A673 (cell line): Measurements from ENCODE around the gene PARD3. TPM values are rescaled to one million over a fixed set of nuclear protein-coding genes. Genes with fewer than 3 reads are reported as not detected.

ENCODE experiments used
- BruUV-seq: library from RNA; stranded (reverse); fragments of 400-500 nt; replicated peaks from 2 replicates; lab custom pipeline; 2021; lab: Mats Ljungman, UMichigan
- CTCF ChIA-PET: fragments of 300-600 bp; sonication (Branson Sonifier 250); formaldehyde crosslinking; loops from one replicate; lab custom pipeline; 2022; ENCODE audit warnings: antibody characterized with exemption; lab: Charles Lee
- POLR2A ChIA-PET: fragments of 300-600 bp; sonication (Branson Sonifier 250); formaldehyde crosslinking; loops from one replicate; lab custom pipeline; 2022; ENCODE audit warnings: antibody characterized with exemption; ENCODE audit not compliant: low non-redundant PET; lab: Charles Lee
- DNase-seq: peaks from one replicate; pipeline ENCODE4 v3.0.0-alpha.2; 2015; ENCODE audit warnings: low spot score
- H3K27ac ChIP-seq: fragments of 200-600 bp; sonication (generic); 2 replicates; pipeline ENCODE4 v1.5.1; 2016; ENCODE audit warnings: mixed run types, low read depth, mild to moderate bottlenecking, mixed read lengths, antibody characterized with exemption, low read length; ENCODE audit not compliant: poor library complexity, severe bottlenecking
- H3K27me3 ChIP-seq: fragments of 200-600 bp; sonication (generic); replicated peaks from 2 replicates; pipeline ENCODE4 v1.6.1; 2017; ENCODE audit warnings: mixed run types, low read depth, mild to moderate bottlenecking, mixed read lengths, antibody characterized with exemption, low read length; ENCODE audit not compliant: insufficient read depth, poor library complexity
- H3K36me3 ChIP-seq: fragments of 200-600 bp; sonication (generic); 2 replicates; pipeline ENCODE4 v1.6.1; 2016; ENCODE audit warnings: mixed run types, mild to moderate bottlenecking, mixed read lengths, antibody characterized with exemption, low read length; ENCODE audit not compliant: insufficient read depth, poor library complexity, severe bottlenecking
- H3K4me1 ChIP-seq: fragments of 200-600 bp; sonication (generic); 2 replicates; pipeline ENCODE4 v1.6.1; 2017; ENCODE audit warnings: mixed run types, mild to moderate bottlenecking, mixed read lengths, antibody characterized with exemption, low read length; ENCODE audit not compliant: insufficient read depth, poor library complexity, severe bottlenecking
- H3K4me3 ChIP-seq: fragments of 200-600 bp; sonication (generic); 2 replicates; pipeline ENCODE4 v1.5.1; 2016; ENCODE audit warnings: low read depth, mixed run types, mild to moderate bottlenecking, mixed read lengths, low read length; ENCODE audit not compliant: poor library complexity, severe bottlenecking
- H3K9me3 ChIP-seq: fragments of 200-600 bp; sonication (generic); 2 replicates; pipeline ENCODE4 v1.6.1; 2016; ENCODE audit warnings: mixed run types, low read depth, mild to moderate bottlenecking, mixed read lengths, antibody characterized with exemption, low read length; ENCODE audit not compliant: poor library complexity, severe bottlenecking
- EZH2 ChIP-seq: fragments of 200-600 bp; sonication (generic); IDR thresholded peaks from 2 replicates; pipeline ENCODE4 v1.6.1; 2017; ENCODE audit warnings: borderline replicate concordance, low read depth, mild to moderate bottlenecking, mixed read lengths, antibody characterized with exemption, low read length; ENCODE audit not compliant: poor library complexity, severe bottlenecking
- intact Hi-C: fragments of 100-400 bp; cut with micrococcal nuclease; formaldehyde crosslinking; loops from one replicate; pipeline ENCODE4 v1.10.0; 2022; ENCODE audit not compliant: unreplicated experiment
- total RNA-seq: library from RNA; stranded (reverse); gene quantifications from 2 replicates; pipeline ENCODE4 v1.2.3, GENCODE V29; 2021
- TF ChIP-seq, protein P1 (sequence below): fragments of 300-800, 200-600 bp; sonication (generic); conservative IDR thresholded peaks from 2 replicates; pipeline ENCODE4 v1.5.1; 2017; ENCODE audit warnings: low read depth, mild to moderate bottlenecking, antibody characterized with exemption, low read length, moderate library complexity, mixed read lengths

PARD3 gene
- total RNA-seq, 1 experiment from 2014 or later: 28.0 TPM

DNA sequence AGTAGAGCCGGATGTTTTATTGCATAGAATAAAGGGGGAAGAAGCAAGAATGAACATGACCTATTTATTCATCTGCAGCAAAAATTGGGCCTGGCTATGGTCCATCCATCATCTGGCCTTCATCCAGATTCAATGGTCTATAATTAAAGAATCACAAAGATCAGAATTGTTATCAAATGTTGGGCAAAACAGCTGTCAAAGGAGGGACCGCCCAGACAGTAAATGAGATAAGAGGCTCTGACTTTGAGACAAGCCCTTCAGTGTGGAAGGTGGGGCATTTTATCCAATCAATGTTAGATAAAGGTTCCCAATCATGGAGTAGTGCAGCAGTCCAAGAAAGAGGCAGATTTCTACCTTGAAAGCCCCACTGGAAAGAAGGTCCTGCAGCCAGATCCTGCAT is 153.5 kb downstream of the PARD3 start:
- intact Hi-C loops: loop anchor here (10.0 kb wide), 1 partner anchor 333 kb away; no protein-coding TSS in a partner anchor
- H3K36me3 ChIP-seq: no peaks in the 10 kb centered on the region
- CTCF ChIA-PET: no interaction called here
- POLR2A ChIA-PET: no interaction called here
- no TSS peak for BruUV-seq
- no peak for DNase-seq
- no peaks in the 10 kb centered on the region for H3K27me3 ChIP-seq
- TF ChIP-seq EZH2: no peak
- TF ChIP-seq, protein P1, sequence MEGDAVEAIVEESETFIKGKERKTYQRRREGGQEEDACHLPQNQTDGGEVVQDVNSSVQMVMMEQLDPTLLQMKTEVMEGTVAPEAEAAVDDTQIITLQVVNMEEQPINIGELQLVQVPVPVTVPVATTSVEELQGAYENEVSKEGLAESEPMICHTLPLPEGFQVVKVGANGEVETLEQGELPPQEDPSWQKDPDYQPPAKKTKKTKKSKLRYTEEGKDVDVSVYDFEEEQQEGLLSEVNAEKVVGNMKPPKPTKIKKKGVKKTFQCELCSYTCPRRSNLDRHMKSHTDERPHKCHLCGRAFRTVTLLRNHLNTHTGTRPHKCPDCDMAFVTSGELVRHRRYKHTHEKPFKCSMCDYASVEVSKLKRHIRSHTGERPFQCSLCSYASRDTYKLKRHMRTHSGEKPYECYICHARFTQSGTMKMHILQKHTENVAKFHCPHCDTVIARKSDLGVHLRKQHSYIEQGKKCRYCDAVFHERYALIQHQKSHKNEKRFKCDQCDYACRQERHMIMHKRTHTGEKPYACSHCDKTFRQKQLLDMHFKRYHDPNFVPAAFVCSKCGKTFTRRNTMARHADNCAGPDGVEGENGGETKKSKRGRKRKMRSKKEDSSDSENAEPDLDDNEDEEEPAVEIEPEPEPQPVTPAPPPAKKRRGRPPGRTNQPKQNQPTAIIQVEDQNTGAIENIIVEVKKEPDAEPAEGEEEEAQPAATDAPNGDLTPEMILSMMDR: no peak
- H3K27ac ChIP-seq: no peak overlapping the region
- no peaks in the 10 kb centered on the region for H3K9me3 ChIP-seq
- no peak overlapping the region for H3K4me3 ChIP-seq
- H3K4me1 ChIP-seq: peaks cover 13% of the 10 kb centered on the region

DNA sequence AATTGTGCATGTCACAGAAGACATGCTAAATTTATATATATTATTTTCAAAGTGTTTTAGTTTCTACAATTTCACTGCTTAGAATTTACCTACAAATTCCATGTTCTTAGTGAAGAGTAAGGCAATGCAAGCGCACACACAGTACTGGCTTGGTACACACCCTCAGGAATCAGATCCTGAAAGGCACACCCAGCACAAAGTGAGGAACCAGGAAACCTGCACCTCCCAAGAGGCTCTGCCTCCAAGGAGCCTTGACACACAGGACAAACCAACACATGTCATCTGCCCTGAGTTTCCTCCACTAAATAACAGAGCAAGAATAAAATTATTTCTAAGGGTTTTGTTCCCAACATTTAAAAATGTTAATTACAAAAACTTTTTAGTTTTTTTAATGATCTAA is 156.2 kb downstream of the PARD3 start:
- intact Hi-C loops: loop anchor here (10.0 kb wide), 1 partner anchor 556 kb away; no protein-coding TSS in a partner anchor
- no peaks in the 10 kb centered on the region for H3K9me3 ChIP-seq
- ChIA-PET POLR2A (no interaction called here), CTCF (interaction anchor here (0.9 kb wide), 1 partner anchor 293 kb away, joined by 3 read pairs; no protein-coding TSS in a partner anchor)
- no peak for DNase-seq
- no peaks in the 10 kb centered on the region for H3K27me3 ChIP-seq
- no peak for TF ChIP-seq EZH2
- TF ChIP-seq, protein P1: no peak
- H3K27ac ChIP-seq: no peak overlapping the region
- H3K4me1 ChIP-seq: peaks cover 21% of the 10 kb centered on the region
- no peak overlapping the region for H3K4me3 ChIP-seq
- H3K36me3 ChIP-seq: no peaks in the 10 kb centered on the region
- no TSS peak for BruUV-seq

DNA sequence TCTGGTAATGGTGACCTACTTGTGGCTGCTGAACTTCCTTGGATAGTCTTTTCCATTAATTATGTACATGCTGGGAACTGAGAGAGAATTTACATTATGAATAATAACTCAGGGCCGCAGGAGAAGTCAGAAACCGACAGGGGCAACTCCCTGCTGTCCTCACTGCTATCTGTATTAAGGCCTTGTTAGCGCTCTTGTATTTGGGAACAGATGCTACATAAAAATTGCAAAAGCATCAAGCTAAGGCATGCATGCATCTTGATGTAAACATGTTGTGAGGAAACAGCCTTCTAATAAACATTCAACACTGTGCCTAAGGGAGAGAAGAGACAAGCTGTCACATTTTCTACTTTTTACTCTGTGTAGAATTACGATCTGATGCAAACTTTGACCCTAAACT is 158.4 kb downstream of the PARD3 start:
- Histone ChIP-seq H3K27ac (no peak overlapping the region), H3K9me3 (no peaks in the 10 kb centered on the region), H3K4me3 (no peak overlapping the region), H3K4me1 (peaks cover 28% of the 10 kb centered on the region), H3K36me3 (no peaks in the 10 kb centered on the region), H3K27me3 (no peaks in the 10 kb centered on the region)
- TF ChIP-seq, protein P1: no peak
- TF ChIP-seq EZH2: no peak
- BruUV-seq: no TSS peak
- ChIA-PET CTCF (interaction anchor here (1.4 kb wide), 1 partner anchor 539 kb away, joined by 3 read pairs; no protein-coding TSS in a partner anchor), POLR2A (no interaction called here)
- intact Hi-C loops: loop anchor here (10.0 kb wide), 1 partner anchor 558 kb away; no protein-coding TSS in a partner anchor
- DNase-seq: no peak
